Muscle of back (tissue), 11 donors: ENCODE data around the gene DNTT. TPM values are rescaled to one million over a fixed set of nuclear protein-coding genes. Genes with fewer than 3 reads are reported as not detected.

Experiments
- DNase-seq, 3 donors: peaks; one replicate each; pipeline versions ENCODE4 v3.0.0 to v3.0.0-alpha.2; 2013
- polyA plus RNA-seq, 10 donors: library from polyadenylated mRNA; unstranded; fragments of 120-200 nt; gene quantifications; one replicate each; pipeline ENCODE4 v1.2.1, GENCODE V29; 2013; ENCODE audit not compliant: insufficient read length in 10 of 10

DNTT gene
- polyA plus RNA-seq, 10 donors = 0.16 to 0.46 (median 0.24) TPM; not detected in 5

- DNase-seq = no peak
These were observed 38.2 kb downstream of the DNTT start for GRCh38 chr10:96342402-96342801.

- no peak for DNase-seq
These were observed 39.9 kb downstream of the DNTT start for GRCh38 chr10:96344178-96344577.

GRCh38 chr10:96345222-96345621 lies 41.0 kb downstream of the DNTT start:
- peak in 1 of 3 donors; percentile 9 for DNase-seq

GRCh38 chr10:96346295-96346694 lies 42.1 kb downstream of the DNTT start:
- DNase-seq = no peak

GRCh38 chr10:96352027-96352426 lies 47.8 kb downstream of the DNTT start:
- no peak for DNase-seq

GRCh38 chr10:96352582-96352981 lies 48.3 kb downstream of the DNTT start:
- no peak for DNase-seq

GRCh38 chr10:96357038-96357620 lies 52.9 kb downstream of the DNTT start:
- DNase-seq = no peak

GRCh38 chr10:96358851-96359540 lies 54.8 kb downstream of the DNTT start, which contains the start of gene OPALIN:
Gene OPALIN (minus strand): TSS chr10:96359002. CDS start chr10:96358896, 106 bp downstream.
- DNase-seq = no peak

GRCh38 chr10:96359616-96360015 lies 55.4 kb downstream of the DNTT start:
- no peak for DNase-seq

GRCh38 chr10:96360331-96360730 lies 56.1 kb downstream of the DNTT start:
- no peak for DNase-seq

- no peak for DNase-seq
These were observed 56.5 kb downstream of the DNTT start for GRCh38 chr10:96360766-96361165.

- DNase-seq = no peak
These were observed 61.3 kb downstream of the DNTT start for GRCh38 chr10:96365571-96365970.

- DNase-seq = no peak
These were observed 62.3 kb downstream of the DNTT start for GRCh38 chr10:96366508-96366907.

GRCh38 chr10:96367470-96367869 lies 63.2 kb downstream of the DNTT start:
- DNase-seq = no peak

- no peak for DNase-seq
These were observed 64.7 kb downstream of the DNTT start for GRCh38 chr10:96368971-96369370.

GRCh38 chr10:96369890-96370583 lies 65.8 kb downstream of the DNTT start:
- no peak for DNase-seq

GRCh38 chr10:96370584-96371157 lies 66.4 kb downstream of the DNTT start:
- peak in 2 of 3 donors; percentile 47 to 53 for DNase-seq

- no peak for DNase-seq
These were observed 67.1 kb downstream of the DNTT start for GRCh38 chr10:96371356-96371755.

GRCh38 chr10:96374004-96374403 lies 69.8 kb downstream of the DNTT start:
- DNase-seq = no peak

- DNase-seq = peak in 1 of 3 donors; percentile 17
These were observed 70.4 kb downstream of the DNTT start for GRCh38 chr10:96374639-96374984.

GRCh38 chr10:96374985-96375830 lies 71.0 kb downstream of the DNTT start:
- DNase-seq = peak; percentile 84 to 94 (median 89)

- DNase-seq = no peak
These were observed 72.2 kb downstream of the DNTT start for GRCh38 chr10:96376483-96376882.
